NCI-H2029 treated with DMSO at 0.1 percent for 48 hours (cell line): Measurements from ENCODE around the gene HORMAD2.
A peak's percentile ranks its signal among the peaks of the same experiment; 100 is the strongest.

Experiments used
- DNase-seq: peaks from one replicate; lab custom pipeline; 2025; lab: John Stamatoyannopoulos, UW

Gene HORMAD2

GRCh38 chr22:30113494-30113893, 33.2 kb downstream of the HORMAD2 start:
- DNase-seq = no peak

GRCh38 chr22:30114361-30114760, 34.1 kb downstream of the HORMAD2 start:
- DNase-seq = no peak

DNA sequence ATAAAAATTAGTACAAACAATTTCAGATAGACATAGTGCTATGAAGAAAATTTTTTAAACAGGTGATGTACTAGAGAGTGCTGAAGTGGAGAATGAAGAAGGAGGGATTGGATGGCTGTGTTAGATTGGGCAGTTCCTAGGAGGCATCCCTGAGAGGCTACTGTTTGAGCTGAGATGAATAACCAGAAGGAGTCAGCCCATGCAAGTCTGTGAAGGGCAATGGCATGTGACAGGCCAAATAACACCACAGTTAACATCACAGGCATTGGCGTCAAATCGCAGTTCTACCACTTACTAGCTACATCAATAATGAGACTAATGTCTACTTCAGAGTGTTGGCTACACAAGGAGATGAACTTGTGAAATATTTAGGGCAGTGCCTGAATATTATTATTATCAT, 35.4 kb downstream of the HORMAD2 start:
- no peak for DNase-seq

- DNase-seq = peak; percentile 11
These were observed 36.3 kb downstream of the HORMAD2 start for GRCh38 chr22:30116362-30117117.

DNA sequence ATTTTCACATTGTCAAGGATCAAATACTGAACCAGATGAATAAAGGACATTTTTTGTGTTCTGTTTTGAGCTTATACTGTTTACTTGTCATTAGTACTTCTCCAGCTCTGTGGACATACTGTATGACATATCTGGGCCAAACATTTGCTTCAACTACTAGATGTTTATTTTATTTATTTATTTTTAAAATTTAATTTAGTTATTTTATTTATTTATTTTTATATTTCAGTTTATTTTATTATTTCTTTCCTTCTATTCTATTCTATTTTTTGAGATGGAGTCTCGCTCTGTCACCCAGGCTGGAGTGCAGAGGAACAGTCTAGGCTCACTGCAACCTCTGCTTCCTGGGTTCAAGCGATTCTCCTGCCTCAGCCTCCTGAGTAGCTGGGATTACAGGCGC, 37.0 kb downstream of the HORMAD2 start:
- DNase-seq = no peak

- DNase-seq = no peak
These were observed 38.0 kb downstream of the HORMAD2 start for GRCh38 chr22:30118291-30118690.

GRCh38 chr22:30121960-30122359, 41.7 kb downstream of the HORMAD2 start:
- DNase-seq = no peak

DNA sequence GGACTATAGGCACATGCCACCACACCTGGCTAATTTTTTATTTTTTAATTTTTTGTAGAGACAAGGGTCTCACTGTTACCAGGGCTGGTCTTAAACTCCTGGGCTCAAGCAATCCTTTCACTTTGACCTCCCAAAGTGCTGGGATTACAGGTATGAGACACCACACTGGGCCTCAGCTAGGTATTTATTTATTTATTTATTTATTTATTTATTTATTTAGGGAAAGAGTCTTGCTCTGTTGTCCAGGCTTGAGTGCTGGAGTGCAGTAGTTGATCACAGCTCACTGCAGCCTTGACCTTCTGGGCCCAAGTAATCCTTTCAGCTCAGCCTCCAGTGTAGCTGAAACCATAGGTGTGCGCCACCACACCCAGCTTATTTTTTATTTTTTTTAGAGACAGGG, 43.2 kb downstream of the HORMAD2 start:
- no peak for DNase-seq

DNA sequence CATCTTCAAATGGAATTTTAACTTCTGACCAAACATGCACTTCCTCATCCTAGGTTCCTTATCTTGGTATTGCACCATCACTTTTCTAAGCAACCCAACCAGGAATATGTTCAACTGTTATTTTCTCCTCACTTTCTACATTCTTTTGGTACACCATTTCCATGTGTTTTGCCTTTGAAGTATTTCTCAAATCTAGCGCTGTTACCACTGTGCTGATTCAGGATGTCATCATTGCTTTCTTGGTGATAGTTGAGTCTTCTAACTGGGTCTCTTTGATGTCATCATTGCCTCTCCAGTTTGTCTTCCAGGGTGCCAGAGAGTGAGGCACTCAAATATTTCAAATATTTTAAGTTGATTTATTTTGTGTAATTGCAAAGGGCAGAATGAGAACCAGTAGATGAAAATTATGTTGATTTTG, 47.5 kb downstream of the HORMAD2 start:
- no peak for DNase-seq

DNA sequence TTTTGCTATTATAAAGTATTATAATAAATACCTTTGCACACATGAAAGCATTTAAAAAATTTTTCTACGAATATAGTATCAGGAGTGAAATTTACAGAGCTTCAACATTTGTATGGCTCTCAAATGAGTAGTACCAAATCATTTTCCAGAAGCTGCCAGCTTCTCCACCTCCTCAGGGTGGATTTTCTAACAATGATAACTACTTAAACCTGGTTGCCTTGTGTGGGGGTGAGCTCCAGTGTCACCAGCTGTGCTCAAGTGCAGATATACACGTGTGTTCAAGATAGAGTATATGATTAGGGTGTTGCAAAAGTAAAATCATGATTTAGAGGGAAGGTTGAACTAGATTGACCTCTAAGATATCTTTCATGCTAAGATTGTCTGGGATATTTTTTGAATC, 48.2 kb downstream of the HORMAD2 start:
- DNase-seq = no peak

DNA sequence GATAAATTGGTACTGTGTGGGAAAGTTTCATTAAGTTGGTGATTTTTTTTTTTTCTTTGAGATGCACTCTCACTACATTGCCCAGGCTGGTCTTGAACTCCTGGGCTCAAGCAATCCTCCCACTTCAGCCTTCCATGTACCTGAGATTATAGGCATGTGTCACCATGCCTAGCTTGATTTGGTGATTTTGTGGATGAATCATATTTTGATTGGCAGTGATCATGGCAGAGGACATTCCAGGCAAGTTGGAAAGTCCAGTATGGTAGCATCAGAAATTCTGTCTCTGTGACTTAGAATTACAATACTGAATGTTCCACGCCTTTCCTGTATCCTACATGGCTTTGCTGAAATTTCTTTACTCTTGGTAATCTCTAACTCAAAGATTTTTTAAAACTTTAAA, 49.4 kb downstream of the HORMAD2 start:
- DNase-seq = no peak

GRCh38 chr22:30132290-30132996, 52.2 kb downstream of the HORMAD2 start:
- DNase-seq = no peak

GRCh38 chr22:30140414-30140813, 60.1 kb downstream of the HORMAD2 start:
- no peak for DNase-seq

DNA sequence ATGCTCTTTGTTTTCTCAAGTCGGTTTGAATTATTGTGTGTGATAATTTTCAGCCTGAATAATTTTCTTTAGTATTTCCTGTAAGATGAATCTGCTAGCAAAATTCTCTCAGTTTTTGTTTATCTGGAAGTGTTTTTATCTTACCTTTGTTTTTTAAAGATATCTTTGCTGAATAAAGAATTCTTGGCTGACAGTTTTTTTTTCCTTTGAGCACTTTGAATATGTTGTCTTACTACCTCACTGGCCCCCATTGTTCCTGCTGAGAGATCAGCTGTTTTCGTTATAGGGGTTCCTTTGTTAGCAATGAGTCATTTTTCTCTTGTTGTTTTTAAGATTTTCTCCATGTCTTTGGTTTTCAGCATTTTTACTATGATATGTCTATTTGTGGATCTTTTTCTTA, 63.0 kb downstream of the HORMAD2 start:
- DNase-seq = no peak

DNA sequence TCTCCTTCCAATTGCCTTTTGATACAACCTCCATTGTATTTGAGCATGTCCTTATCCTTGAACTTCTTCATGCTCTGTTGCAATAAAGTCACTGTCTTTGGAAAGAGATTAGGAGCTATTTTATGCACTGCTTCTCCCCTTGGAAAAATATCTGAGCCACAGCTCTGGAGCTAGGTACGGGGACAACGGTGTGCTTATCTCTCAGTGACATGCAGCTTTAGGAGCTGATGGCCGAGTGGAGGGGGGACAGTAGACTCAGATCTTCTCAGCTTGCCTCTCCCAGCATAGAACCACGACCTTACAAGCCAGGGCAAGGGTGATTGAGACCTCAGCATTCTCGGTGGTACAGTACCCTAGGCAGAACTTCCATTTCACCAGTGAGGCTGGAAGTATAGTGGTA, 64.1 kb downstream of the HORMAD2 start:
- DNase-seq = no peak

GRCh38 chr22:30150212-30150611, 69.9 kb downstream of the HORMAD2 start:
- no peak for DNase-seq

- no peak for DNase-seq
These were observed 78.0 kb downstream of the HORMAD2 start for GRCh38 chr22:30158277-30158676.

DNA sequence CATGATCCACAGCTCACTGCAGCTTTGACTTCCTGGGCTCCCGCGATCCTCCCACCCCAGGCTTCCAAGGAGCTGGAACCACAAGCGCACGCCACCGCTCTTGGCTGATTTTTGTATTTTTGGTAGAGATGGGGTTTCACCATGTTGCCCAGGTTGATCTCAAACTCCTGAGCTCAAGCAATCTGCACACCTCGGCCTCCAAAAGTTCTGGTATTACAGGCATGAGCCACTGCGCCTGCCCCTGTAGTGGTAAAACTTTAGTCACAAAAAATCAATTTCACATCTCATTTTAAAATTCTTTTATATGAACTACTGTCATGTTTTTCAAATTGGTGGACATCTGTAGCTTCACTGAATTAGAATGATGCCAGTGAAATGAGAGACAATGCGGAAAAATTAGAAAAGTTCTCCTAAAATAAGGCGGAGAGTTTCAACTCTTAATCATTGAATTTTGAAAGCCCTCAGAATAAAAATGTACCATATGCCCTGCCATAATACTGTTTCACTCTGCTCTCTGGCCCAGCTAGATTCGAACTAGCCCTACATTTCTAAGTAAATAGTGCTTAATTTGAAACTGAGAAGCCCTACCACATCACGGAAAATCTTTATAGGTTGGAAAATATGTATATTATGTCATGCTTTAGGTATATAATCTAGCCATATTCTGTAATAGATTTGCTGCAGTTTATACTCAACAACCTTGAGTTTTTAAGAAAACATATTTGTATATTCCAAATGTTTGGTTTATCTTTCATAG, 78.7 kb downstream of the HORMAD2 start:
- no peak for DNase-seq

GRCh38 chr22:30159561-30160353, 79.5 kb downstream of the HORMAD2 start:
- DNase-seq = no peak

- DNase-seq = no peak
These were observed 80.8 kb downstream of the HORMAD2 start for GRCh38 chr22:30161051-30161469.

- no peak for DNase-seq
These were observed 87.0 kb downstream of the HORMAD2 start for GRCh38 chr22:30167296-30167695.

GRCh38 chr22:30167734-30168133, 87.5 kb downstream of the HORMAD2 start:
- no peak for DNase-seq
